MM.1S (cell line): Measurements from ENCODE around the gene CFAP46.
"Not testable (repeated sequence)": the region's sequence is repeated elsewhere in the genome, so short reads cannot be mapped to it uniquely, and the experiment has no call there.

Experiments
- DNase-seq: peaks from one replicate; pipeline ENCODE4 v3.0.0-alpha.2; 2015
- H2AFZ ChIP-seq: fragments of 300-600 bp; sonication (generic); 2 replicates; pipeline ENCODE4 v1.6.0; 2016; ENCODE audit warnings: antibody characterized with exemption, low read length
- H3F3A ChIP-seq: fragments of 300-600 bp; sonication (generic); 2 replicates; pipeline ENCODE4 v1.6.1; 2016; ENCODE audit warnings: mild to moderate bottlenecking, antibody characterized with exemption, low read length, moderate library complexity, mixed read lengths; ENCODE audit not compliant: insufficient read depth
- H3K27ac ChIP-seq: fragments of 300-600 bp; sonication (generic); 2 replicates; pipeline ENCODE4 v1.5.1; 2016; ENCODE audit warnings: mild to moderate bottlenecking, low read length
- H3K27me3 ChIP-seq: fragments of 300-600 bp; sonication (generic); replicated peaks from 2 replicates; pipeline ENCODE4 v1.6.0; 2016; ENCODE audit warnings: low read length; ENCODE audit not compliant: insufficient read depth
- H3K36me3 ChIP-seq: fragments of 300-600 bp; sonication (generic); replicated peaks from 2 replicates; pipeline ENCODE4 v1.6.1; 2016; ENCODE audit warnings: mild to moderate bottlenecking, low read length, mixed read lengths; ENCODE audit not compliant: insufficient read depth
- H3K4me1 ChIP-seq: fragments of 300-600 bp; sonication (generic); 2 replicates; pipeline ENCODE4 v1.6.1; 2016; ENCODE audit warnings: low read length, mixed read lengths
- H3K4me2 ChIP-seq: fragments of 300-600 bp; sonication (generic); 2 replicates; pipeline ENCODE4 v1.6.0; 2016; ENCODE audit warnings: low read depth, low read length
- H3K4me3 ChIP-seq: fragments of 300-600 bp; sonication (generic); 2 replicates; pipeline ENCODE4 v1.5.1; 2016; ENCODE audit warnings: low read length, mixed read lengths
- H3K79me2 ChIP-seq: fragments of 300-600 bp; sonication (generic); 2 replicates; pipeline ENCODE4 v1.6.1; 2016; ENCODE audit warnings: mixed run types, low read length, mixed read lengths
- H3K9ac ChIP-seq: fragments of 300-600 bp; sonication (generic); 2 replicates; pipeline ENCODE4 v1.6.1; 2016; ENCODE audit warnings: low read length, mixed read lengths
- H3K9me2 ChIP-seq: fragments of 300-600 bp; sonication (generic); replicated peaks from 2 replicates; pipeline ENCODE4 v1.6.1; 2016; ENCODE audit warnings: mild to moderate bottlenecking, low read length, mixed read lengths; ENCODE audit not compliant: insufficient read depth
- H3K9me3 ChIP-seq: fragments of 300-600 bp; sonication (generic); replicated peaks from 2 replicates; pipeline ENCODE4 v1.6.1; 2016; ENCODE audit warnings: mild to moderate bottlenecking, low read length, mixed read lengths; ENCODE audit not compliant: insufficient read depth
- H4K20me1 ChIP-seq: fragments of 300-600 bp; sonication (generic); 2 replicates; pipeline ENCODE4 v1.6.1; 2016; ENCODE audit warnings: mild to moderate bottlenecking, low read length, moderate library complexity, mixed read lengths; ENCODE audit not compliant: insufficient read depth
- EZH2 ChIP-seq: fragments of 300-600 bp; sonication (generic); optimal IDR thresholded peaks from 2 replicates; pipeline ENCODE3; 2017; ENCODE audit warnings: low read depth, mild to moderate bottlenecking, antibody characterized with exemption, low read length, mixed read lengths
- EZH2phosphoT487 ChIP-seq: fragments of 300-600 bp; sonication (generic); IDR thresholded peaks from 2 replicates; pipeline ENCODE4 v1.6.1; 2018; ENCODE audit warnings: antibody characterized with exemption, low read length
- TF ChIP-seq, protein P1 (sequence below): fragments of 300-600 bp; sonication (generic); IDR thresholded peaks from 2 replicates; pipeline ENCODE4 v1.5.1; 2016; ENCODE audit warnings: antibody characterized with exemption, low read length, mixed read lengths

CFAP46 gene

DNA sequence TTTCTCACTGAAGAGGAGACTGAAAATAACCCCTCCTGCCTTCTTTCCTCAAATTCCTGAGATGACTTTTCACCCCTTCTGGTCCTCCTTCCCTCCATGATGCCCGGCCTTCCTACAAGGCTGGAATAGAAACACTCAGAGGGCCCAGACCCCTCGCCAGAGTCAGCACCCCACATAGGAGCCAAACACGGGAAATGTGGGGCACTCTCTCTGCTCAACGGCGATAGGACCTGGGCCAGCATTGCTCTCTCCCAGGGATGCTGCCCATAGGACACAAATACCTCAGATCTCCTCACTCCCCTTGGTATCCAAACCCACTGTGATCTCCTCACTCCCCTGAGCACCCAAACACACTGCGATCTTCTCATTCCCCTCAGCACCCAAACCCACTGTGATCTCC lies 7.4 kb downstream of the CFAP46 start:
- Histone ChIP-seq H3F3A (no peaks in the 10 kb centered on the region), H3K27me3 (peaks cover 56% of the 10 kb centered on the region), H3K36me3 (no peaks in the 10 kb centered on the region), H3K79me2 (no peaks in the 10 kb centered on the region), H4K20me1 (no peaks in the 10 kb centered on the region), H3K4me2 (no peak overlapping the region), H3K9ac (no peak overlapping the region), H3K4me3 (no peak overlapping the region), H2AFZ (no peak overlapping the region), H3K27ac (no peak overlapping the region), H3K4me1 (no peaks in the 10 kb centered on the region), H3K9me3 (no peaks in the 10 kb centered on the region), H3K9me2 (no peaks in the 10 kb centered on the region)
- DNase-seq = no peak
- TF ChIP-seq EZH2 = no peak
- TF ChIP-seq, protein P1, sequence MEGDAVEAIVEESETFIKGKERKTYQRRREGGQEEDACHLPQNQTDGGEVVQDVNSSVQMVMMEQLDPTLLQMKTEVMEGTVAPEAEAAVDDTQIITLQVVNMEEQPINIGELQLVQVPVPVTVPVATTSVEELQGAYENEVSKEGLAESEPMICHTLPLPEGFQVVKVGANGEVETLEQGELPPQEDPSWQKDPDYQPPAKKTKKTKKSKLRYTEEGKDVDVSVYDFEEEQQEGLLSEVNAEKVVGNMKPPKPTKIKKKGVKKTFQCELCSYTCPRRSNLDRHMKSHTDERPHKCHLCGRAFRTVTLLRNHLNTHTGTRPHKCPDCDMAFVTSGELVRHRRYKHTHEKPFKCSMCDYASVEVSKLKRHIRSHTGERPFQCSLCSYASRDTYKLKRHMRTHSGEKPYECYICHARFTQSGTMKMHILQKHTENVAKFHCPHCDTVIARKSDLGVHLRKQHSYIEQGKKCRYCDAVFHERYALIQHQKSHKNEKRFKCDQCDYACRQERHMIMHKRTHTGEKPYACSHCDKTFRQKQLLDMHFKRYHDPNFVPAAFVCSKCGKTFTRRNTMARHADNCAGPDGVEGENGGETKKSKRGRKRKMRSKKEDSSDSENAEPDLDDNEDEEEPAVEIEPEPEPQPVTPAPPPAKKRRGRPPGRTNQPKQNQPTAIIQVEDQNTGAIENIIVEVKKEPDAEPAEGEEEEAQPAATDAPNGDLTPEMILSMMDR = no peak
- TF ChIP-seq EZH2phosphoT487 = no peak

DNA sequence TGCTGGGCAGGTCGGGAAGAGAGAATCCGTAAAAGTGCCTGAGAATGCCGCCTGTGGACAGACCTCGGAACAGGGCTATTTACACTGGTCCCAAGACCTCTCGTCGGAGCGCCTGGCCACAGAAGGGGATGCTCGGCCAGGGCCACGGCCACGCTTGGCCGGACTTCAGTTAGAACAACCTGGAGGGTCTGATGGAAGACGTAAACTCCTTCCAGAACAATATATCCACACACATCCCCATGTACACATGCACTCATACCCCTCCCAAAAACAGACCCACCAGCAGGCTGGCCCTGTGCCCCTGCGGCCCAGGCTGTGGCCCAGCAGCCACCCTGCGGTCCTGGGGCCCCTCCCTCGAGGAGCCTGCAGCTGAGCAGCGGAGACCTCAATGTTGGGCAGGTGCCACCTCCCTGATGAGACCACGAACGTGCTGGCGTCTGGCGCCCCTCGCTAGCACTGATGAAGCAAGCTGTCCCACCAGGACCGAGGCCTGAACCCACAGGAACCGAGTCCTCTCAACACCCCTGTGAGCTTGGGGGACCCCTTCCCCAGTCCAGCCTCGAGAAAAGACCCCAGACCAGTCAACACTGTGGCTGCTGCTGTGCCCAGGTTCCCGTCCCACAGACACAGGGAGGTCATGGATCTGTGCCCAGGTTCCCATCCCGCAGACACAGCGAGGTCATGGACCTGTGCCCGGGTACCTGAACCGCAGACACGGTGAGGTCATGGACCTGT lies 8.9 kb downstream of the CFAP46 start:
- no peak overlapping the region for H3K27ac ChIP-seq
- no peaks in the 10 kb centered on the region for H3K4me1 ChIP-seq
- no peaks in the 10 kb centered on the region for H3K9me2 ChIP-seq
- no peak overlapping the region for H3K4me2 ChIP-seq
- peaks cover 55% of the 10 kb centered on the region for H3K27me3 ChIP-seq
- H2AFZ ChIP-seq = no peak overlapping the region
- H3K4me3 ChIP-seq = no peak overlapping the region
- H4K20me1 ChIP-seq = no peaks in the 10 kb centered on the region
- no peaks in the 10 kb centered on the region for H3K9me3 ChIP-seq
- TF ChIP-seq, protein P1 = no peak
- TF ChIP-seq EZH2 (no peak), EZH2phosphoT487 (no peak)
- no peaks in the 10 kb centered on the region for H3K79me2 ChIP-seq
- no peak for DNase-seq
- H3F3A ChIP-seq = no peaks in the 10 kb centered on the region
- no peaks in the 10 kb centered on the region for H3K36me3 ChIP-seq
- H3K9ac ChIP-seq = no peak overlapping the region

DNA sequence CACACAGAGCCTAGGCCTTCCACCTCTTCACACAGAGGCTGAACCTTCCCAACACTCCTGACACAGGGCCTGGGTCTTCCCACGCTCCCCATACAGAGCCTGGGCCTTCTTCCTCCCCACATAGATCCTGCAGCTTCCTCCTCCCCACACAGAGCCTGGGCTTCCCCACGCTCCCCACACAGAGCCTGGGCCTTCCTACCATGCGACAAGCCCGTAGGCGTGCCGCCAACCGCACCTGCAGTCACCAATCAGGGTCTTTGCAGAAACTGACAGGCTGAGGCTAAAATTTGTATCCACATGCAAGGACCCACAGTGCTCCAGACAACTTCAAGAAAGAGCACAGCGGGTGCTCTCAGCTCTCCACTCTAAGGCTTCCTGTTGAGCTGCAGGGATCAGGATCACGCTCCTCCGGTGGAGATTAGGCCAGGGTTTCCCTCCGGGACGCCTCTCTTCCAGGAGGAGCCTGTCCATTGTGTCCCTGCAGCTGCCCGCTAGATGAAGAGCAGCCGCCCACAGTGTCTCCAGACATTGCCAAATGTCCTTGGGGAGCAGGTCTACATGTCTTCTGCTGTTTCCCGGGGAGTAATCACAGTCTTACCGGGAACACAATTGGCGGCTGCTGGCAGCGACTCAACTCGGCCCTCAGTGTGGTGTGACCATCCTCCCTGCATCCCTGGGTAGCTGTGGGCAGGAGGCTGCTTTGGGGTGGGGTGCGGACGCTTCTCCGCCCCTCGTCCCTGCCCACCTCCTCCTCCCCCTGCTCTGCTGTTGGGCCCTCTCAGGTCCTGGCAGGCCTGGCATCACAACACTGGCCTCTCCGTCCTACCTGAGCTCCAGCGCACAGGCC lies 9.7 kb downstream of the CFAP46 start:
- Histone ChIP-seq H4K20me1 (no peaks in the 10 kb centered on the region), H3K4me2 (no peak overlapping the region), H2AFZ (no peak overlapping the region), H3K4me3 (no peak overlapping the region), H3K4me1 (no peaks in the 10 kb centered on the region), H3K9me3 (no peaks in the 10 kb centered on the region), H3K79me2 (no peaks in the 10 kb centered on the region), H3F3A (no peaks in the 10 kb centered on the region), H3K9me2 (no peaks in the 10 kb centered on the region), H3K27ac (no peak overlapping the region), H3K36me3 (no peaks in the 10 kb centered on the region), H3K27me3 (peaks cover 55% of the 10 kb centered on the region), H3K9ac (no peak overlapping the region)
- TF ChIP-seq EZH2 (no peak), EZH2phosphoT487 (no peak)
- TF ChIP-seq, protein P1 = no peak
- no peak for DNase-seq

DNA sequence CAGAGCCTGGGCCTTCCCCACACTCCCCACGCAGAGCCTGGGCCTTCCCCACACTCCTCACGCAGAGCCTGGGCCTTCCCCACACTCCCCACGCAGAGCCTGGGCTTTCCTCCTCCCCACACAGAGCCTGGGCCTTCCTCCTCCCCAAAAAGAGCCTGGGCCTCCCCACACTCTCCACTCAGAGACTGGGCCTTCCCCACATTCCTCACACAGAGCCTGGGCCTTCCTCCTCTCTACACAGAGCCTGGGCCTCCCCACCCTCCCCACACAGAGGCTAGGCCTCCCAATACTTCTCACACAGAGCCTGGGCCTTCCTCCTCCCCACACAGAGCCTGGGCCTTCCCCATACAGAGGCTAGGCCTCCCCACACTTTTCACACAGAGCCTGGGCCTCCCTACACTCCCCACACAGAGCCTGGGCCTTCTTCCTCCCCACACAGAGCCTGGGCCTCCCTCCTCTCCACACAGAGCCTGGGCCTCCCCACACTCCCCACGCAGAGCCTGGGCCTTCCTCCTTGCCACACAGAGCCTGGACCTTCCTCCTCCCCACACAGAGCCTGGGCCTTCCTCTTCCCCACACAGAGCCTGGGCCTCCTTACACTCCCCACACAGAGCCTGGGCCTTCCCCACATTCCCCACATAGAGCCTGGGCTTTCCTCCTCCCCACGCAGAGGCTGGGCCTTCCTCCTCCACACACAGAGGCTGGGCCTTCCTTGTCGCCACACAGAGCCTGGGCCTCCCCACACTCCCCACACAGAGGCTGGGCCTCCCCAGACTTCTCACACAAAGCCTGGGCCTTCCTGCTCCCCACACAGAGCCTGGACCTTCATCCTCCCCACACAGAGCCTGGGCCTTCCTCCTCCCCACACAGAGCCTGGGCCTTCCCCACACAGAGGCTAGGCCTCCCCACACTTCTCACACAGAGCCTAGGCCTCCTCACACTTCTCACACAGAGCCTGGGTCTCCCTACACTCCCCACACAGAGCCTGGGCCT lies 10.8 kb downstream of the CFAP46 start:
- H2AFZ ChIP-seq, DNase-seq, H3K9me2 ChIP-seq, H3K4me3 ChIP-seq, H3K79me2 ChIP-seq, H3K36me3 ChIP-seq, H3K4me2 ChIP-seq, H3K4me1 ChIP-seq, H3F3A ChIP-seq, H3K9me3 ChIP-seq, H3K27ac ChIP-seq, H3K9ac ChIP-seq, H4K20me1 ChIP-seq: not testable (repeated sequence)
- peaks cover 54% of the 10 kb centered on the region for H3K27me3 ChIP-seq

DNA sequence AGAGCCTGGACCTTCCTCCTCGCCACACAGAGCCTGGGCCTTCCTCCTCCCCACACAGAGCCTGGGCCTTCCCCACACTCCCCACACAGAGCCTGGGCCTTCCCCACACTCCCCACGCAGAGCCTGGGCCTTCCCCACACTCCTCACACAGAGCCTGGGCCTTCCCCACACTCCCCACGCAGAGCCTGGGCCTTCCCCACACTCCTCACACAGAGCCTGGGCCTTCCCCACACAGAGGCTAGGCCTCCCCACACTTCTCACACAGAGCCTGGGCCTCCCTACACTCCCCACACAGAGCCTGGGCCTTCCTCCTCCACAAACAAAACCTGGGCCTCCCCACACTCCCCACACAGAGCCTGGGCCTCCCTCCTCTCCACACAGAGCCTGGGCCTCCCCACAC lies 11.7 kb downstream of the CFAP46 start:
- H3K36me3 ChIP-seq, H3K9me2 ChIP-seq, H3K79me2 ChIP-seq, H3K9ac ChIP-seq, H3K9me3 ChIP-seq, H2AFZ ChIP-seq, DNase-seq, H3K4me1 ChIP-seq, H4K20me1 ChIP-seq, H3K4me3 ChIP-seq, H3F3A ChIP-seq, H3K4me2 ChIP-seq, H3K27ac ChIP-seq: not testable (repeated sequence)
- H3K27me3 ChIP-seq = peaks cover 61% of the 10 kb centered on the region
